ENCODE results near the gene ATG12. TPM values are rescaled to one million over a fixed set of nuclear protein-coding genes. Genes with fewer than 3 reads are reported as not detected.
A peak's percentile ranks its signal among the peaks of the same experiment; 100 is the strongest.

ATG12 gene
- total and polyA plus RNA-seq, 2 of the 13 experiments (the other 11 are each of a cell fraction or from before 2014, with no cell fraction given), result 46.4 to 58.1 TPM

DNA sequence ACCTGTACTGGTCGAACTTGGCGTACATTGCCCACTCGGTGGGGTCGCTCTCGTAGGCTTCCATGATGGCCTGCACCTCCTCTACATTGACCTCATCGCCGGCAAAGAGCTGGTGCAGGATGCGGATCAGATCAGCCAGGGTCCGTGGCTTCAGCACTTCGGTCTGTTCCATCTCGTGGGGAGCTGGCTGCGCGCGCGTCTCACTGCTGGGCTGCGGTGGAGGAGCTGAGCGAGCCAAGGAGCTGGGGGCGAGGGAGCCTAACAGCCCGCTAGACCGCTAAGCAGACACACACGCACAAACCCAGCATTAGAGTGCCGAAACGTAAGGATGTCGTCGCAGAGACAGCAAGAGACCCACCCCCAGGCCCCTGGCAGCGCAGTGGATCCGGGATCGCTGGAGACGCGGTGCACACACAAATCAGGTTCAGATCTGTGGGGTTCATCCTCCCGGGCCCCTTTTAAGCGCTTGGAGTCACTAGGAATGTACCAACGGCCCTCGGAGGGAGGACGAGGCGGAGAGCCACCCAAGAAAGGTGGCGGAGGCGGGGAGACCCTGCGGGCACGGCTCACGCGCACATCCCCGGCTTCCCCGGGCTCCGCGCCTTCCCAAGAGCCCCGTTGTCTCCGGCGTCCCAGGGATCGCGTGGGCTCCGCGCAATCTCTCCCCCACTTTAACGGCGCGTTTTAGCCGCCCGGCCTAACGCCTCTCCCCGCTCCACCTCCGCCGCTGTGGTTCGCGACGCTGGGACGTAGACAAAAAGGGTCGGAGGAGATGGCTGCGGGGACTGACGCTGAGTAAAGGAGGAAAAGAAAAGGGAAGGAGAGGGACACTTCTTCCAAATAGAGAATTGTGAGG is 24.9 kb downstream of the ATG12 start, which contains the start of gene CDO1 (continued):
- TF ChIP-seq SAFB2 (CRISPR knock-in tag; IDR thresholded peaks at IDR 0.05; ENCODE audit: borderline replicate concordance, low read depth) (no peak), ZFP90 (CRISPR knock-in tag; IDR thresholded peaks at IDR 0.05; ENCODE audit: borderline replicate concordance) (no peak; the same call in 1 of the 2 replicates), TBP (CRISPR knock-in tag; IDR thresholded peaks at IDR 0.05) (no peak), BCL6 (CRISPR knock-in tag; IDR thresholded peaks at IDR 0.05) (no peak), DMAP1 (CRISPR knock-in tag; IDR thresholded peaks at IDR 0.05) (no peak; the same call in 1 of the 2 replicates), SRY (CRISPR knock-in tag; IDR thresholded peaks at IDR 0.05) (0 out of 2 replicates have a peak, but pooled peaks have one; percentile 41), MTA1 (CRISPR knock-in tag; IDR thresholded peaks at IDR 0.05; ENCODE audit: borderline replicate concordance) (peak; percentile 59; the same call in 1 of the 2 replicates), ZNF296 (CRISPR knock-in tag; conservative IDR thresholded peaks at IDR 0.05) (no peak), RFX5 (IDR thresholded peaks at IDR 0.05; ENCODE audit: low read depth, low read length) (no peak), ZNF329 (CRISPR knock-in tag; IDR thresholded peaks at IDR 0.05; ENCODE audit: low read depth) (0 out of 2 replicates have a peak, but pooled peaks have one; percentile 40), CC2D1A (CRISPR knock-in tag; IDR thresholded peaks at IDR 0.05) (no peak), ZFYVE20 (CRISPR knock-in tag; IDR thresholded peaks at IDR 0.05; ENCODE audit: borderline replicate concordance, low read depth) (no peak), ATF1 (CRISPR knock-in tag; IDR thresholded peaks at IDR 0.05) (no peak), GPN1 (CRISPR knock-in tag; IDR thresholded peaks at IDR 0.05; ENCODE audit: borderline replicate concordance) (no peak), KMT2B (CRISPR knock-in tag; IDR thresholded peaks at IDR 0.05) (no peak), KMT2A (CRISPR knock-in tag; IDR thresholded peaks at IDR 0.05) (peak; percentile 12; the same call in 1 of the 2 replicates), RBM39 (IDR thresholded peaks at IDR 0.05; ENCODE audit: low read depth, low read length, poor library complexity, severe bottlenecking) (no peak), YY1 (IDR thresholded peaks at IDR 0.05; ENCODE audit: insufficient read depth, insufficient replicate concordance, low read depth, low read length) (peak; percentile 1)
- TF ChIP-seq, protein P1, sequence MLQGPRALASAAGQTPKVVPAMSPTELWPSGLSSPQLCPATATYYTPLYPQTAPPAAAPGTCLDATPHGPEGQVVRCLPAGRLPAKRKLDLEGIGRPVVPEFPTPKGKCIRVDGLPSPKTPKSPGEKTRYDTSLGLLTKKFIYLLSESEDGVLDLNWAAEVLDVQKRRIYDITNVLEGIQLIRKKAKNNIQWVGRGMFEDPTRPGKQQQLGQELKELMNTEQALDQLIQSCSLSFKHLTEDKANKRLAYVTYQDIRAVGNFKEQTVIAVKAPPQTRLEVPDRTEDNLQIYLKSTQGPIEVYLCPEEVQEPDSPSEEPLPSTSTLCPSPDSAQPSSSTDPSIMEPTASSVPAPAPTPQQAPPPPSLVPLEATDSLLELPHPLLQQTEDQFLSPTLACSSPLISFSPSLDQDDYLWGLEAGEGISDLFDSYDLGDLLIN (CRISPR knock-in tag; IDR thresholded peaks at IDR 0.05; ENCODE audit: borderline replicate concordance), result no peak
- TF ChIP-seq, protein P2, sequence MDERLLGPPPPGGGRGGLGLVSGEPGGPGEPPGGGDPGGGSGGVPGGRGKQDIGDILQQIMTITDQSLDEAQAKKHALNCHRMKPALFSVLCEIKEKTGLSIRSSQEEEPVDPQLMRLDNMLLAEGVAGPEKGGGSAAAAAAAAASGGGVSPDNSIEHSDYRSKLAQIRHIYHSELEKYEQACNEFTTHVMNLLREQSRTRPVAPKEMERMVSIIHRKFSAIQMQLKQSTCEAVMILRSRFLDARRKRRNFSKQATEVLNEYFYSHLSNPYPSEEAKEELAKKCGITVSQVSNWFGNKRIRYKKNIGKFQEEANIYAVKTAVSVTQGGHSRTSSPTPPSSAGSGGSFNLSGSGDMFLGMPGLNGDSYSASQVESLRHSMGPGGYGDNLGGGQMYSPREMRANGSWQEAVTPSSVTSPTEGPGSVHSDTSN (CRISPR knock-in tag; IDR thresholded peaks at IDR 0.05), result no peak
- TF ChIP-seq, protein P3, sequence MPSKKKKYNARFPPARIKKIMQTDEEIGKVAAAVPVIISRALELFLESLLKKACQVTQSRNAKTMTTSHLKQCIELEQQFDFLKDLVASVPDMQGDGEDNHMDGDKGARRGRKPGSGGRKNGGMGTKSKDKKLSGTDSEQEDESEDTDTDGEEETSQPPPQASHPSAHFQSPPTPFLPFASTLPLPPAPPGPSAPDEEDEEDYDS (CRISPR knock-in tag; IDR thresholded peaks at IDR 0.05), result no peak
- TF ChIP-seq, protein P4, sequence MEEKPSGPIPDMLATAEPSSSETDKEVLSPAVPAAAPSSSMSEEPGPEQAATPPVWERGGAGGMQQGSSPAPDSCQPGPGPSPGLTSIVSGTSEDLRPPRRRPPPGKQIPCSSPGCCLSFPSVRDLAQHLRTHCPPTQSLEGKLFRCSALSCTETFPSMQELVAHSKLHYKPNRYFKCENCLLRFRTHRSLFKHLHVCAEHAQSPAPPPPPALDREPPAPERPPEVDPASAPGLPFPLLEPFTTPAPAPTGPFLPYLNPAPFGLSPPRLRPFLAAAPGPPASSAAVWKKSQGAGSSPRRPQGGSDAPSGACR (CRISPR knock-in tag; IDR thresholded peaks at IDR 0.05), result no peak
- TF ChIP-seq, protein P5, sequence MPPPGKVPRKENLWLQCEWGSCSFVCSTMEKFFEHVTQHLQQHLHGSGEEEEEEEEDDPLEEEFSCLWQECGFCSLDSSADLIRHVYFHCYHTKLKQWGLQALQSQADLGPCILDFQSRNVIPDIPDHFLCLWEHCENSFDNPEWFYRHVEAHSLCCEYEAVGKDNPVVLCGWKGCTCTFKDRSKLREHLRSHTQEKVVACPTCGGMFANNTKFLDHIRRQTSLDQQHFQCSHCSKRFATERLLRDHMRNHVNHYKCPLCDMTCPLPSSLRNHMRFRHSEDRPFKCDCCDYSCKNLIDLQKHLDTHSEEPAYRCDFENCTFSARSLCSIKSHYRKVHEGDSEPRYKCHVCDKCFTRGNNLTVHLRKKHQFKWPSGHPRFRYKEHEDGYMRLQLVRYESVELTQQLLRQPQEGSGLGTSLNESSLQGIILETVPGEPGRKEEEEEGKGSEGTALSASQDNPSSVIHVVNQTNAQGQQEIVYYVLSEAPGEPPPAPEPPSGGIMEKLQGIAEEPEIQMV (CRISPR knock-in tag; IDR thresholded peaks at IDR 0.05; ENCODE audit: low read depth), result no peak
- TF ChIP-seq, protein P6, sequence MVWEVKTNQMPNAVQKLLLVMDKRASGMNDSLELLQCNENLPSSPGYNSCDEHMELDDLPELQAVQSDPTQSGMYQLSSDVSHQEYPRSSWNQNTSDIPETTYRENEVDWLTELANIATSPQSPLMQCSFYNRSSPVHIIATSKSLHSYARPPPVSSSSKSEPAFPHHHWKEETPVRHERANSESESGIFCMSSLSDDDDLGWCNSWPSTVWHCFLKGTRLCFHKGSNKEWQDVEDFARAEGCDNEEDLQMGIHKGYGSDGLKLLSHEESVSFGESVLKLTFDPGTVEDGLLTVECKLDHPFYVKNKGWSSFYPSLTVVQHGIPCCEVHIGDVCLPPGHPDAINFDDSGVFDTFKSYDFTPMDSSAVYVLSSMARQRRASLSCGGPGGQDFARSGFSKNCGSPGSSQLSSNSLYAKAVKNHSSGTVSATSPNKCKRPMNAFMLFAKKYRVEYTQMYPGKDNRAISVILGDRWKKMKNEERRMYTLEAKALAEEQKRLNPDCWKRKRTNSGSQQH (CRISPR knock-in tag; IDR thresholded peaks at IDR 0.05; ENCODE audit: low read depth), result no peak

Measured in HepG2 (cell line).